HepG2 (cell line): ENCODE results near the gene CAPN9. TPM values are rescaled to one million over a fixed set of nuclear protein-coding genes. Genes with fewer than 3 reads are reported as not detected.
A peak's percentile ranks its signal among the peaks of the same experiment; 100 is the strongest.

Source experiments
- ATAC-seq: fragments of 200-7000 bp; cut with Tn5 transposase; 3 replicates; pipeline ENCODE4 v1.9.1; 2020; ENCODE audit warnings: mild to moderate bottlenecking, moderate library complexity
- BruUV-seq: library from RNA; stranded (reverse); fragments of 400-500 nt; replicated peaks from 2 replicates; lab custom pipeline; 2021; lab: Mats Ljungman, UMichigan
- CTCF ChIA-PET: fragments of 300-600 bp; formaldehyde crosslinking; extraction: SDS; loops from one replicate; lab custom pipeline; 2021; ENCODE audit warnings: low total read pairs, inconsistent platforms, low intra/inter-chr PET ratio; lab: Yijun Ruan, JAX
- POLR2A ChIA-PET: fragments of 350-600 bp; sonication (Branson Sonifier 250); formaldehyde crosslinking; loops from one replicate; lab custom pipeline; 2020; ENCODE audit warnings: antibody characterized with exemption, inconsistent platforms; lab: Yijun Ruan, JAX
- DNase-seq: peaks from one replicate; pipeline ENCODE4 v3.0.0-alpha.2; 2015; ENCODE audit warnings: low spot score
- FAIRE-seq: peaks from 3 replicates; lab custom pipeline; 2011; peaks lifted over from hg19 to GRCh38; lab: Jason Lieb, UNC
- H2AFZ ChIP-seq: one replicate; pipeline ENCODE4 v1.6.1; 2011; ENCODE audit warnings: low read length, inconsistent platforms
- H3K27ac ChIP-seq: fragments of 300-600 bp; 3 replicates; pipeline ENCODE4 v1.8.0; 2011; ENCODE audit warnings: mixed run types, mild to moderate bottlenecking, mixed read lengths, low read length, inconsistent platforms; ENCODE audit not compliant: insufficient read depth; ENCODE audit errors: extremely low read length
- H3K27me3 ChIP-seq, 2 experiments: fragments of 200-600 bp in 1 of 2; 2 replicates in 1 of 2; 3 replicates in 1 of 2; pipeline versions ENCODE4 v1.6.0 to v1.8.0; 2011; ENCODE audit warnings: low read length in 2 of 2, mild to moderate bottlenecking in 2 of 2, moderate library complexity in 2 of 2, inconsistent platforms in 1 of 2; ENCODE audit not compliant: insufficient read depth in 2 of 2, control insufficient read depth in 1 of 2
- H3K36me3 ChIP-seq, 2 experiments: fragments of 200-600 bp in 1 of 2; replicated peaks in 1 of 2; 2 replicates in 1 of 2; 3 replicates in 1 of 2; pipeline versions ENCODE4 v1.5.1 to v1.8.0; 2011; ENCODE audit warnings: low read length in 2 of 2, inconsistent platforms in 1 of 2; ENCODE audit not compliant: insufficient read depth in 2 of 2, control insufficient read depth in 1 of 2
- H3K4me1 ChIP-seq: 2 replicates; pipeline ENCODE4 v1.5.1; 2012; ENCODE audit warnings: low read length, inconsistent platforms; ENCODE audit not compliant: insufficient read depth
- H3K4me2 ChIP-seq: 2 replicates; pipeline ENCODE4 v1.6.0; 2011; ENCODE audit warnings: low read depth, low read length, inconsistent platforms
- H3K4me3 ChIP-seq, 3 experiments: fragments of 200-600 bp in 1 of 3; sonication (generic), shearing (Covaris generic) in 1 of 3; replicated peaks in 1 of 3; 2 replicates each; pipeline ENCODE4 v1.5.1; 2011 to 2016; ENCODE audit warnings: low read length in 3 of 3, inconsistent platforms in 2 of 3, low read depth in 2 of 3, mild to moderate bottlenecking in 2 of 3, control low read depth in 1 of 3, mixed read lengths in 1 of 3; ENCODE audit not compliant: insufficient read depth in 1 of 3
- H3K79me2 ChIP-seq: one replicate; pipeline ENCODE4 v1.6.1; 2011; ENCODE audit warnings: low read length, inconsistent platforms; ENCODE audit not compliant: insufficient read depth
- H3K9ac ChIP-seq: 2 replicates; pipeline ENCODE4 v1.6.0; 2011; ENCODE audit warnings: mild to moderate bottlenecking, low read depth, low read length, inconsistent platforms; ENCODE audit not compliant: insufficient read depth
- H3K9me3 ChIP-seq: 2 replicates; pipeline ENCODE4 v1.5.1; 2012; ENCODE audit warnings: mild to moderate bottlenecking, low read length
- H4K20me1 ChIP-seq: 2 replicates; pipeline ENCODE4 v1.6.0; 2011; ENCODE audit warnings: inconsistent platforms, mild to moderate bottlenecking, low read length, moderate library complexity; ENCODE audit not compliant: insufficient read depth
- AGO2 ChIP-seq: fragments of 200-400 bp; formaldehyde crosslinking; optimal IDR thresholded peaks from 2 replicates; pipeline ENCODE3; 2017; ENCODE audit warnings: mild to moderate bottlenecking, low read depth, low read length, moderate library complexity
- ELK4 ChIP-seq: sonication (generic); formaldehyde crosslinking; IDR thresholded peaks from 2 replicates; pipeline ENCODE4 v1.9.0; 2021; ENCODE audit warnings: missing genetic modification reagents, borderline replicate concordance
- GMEB2 ChIP-seq: IDR thresholded peaks from 2 replicates; pipeline ENCODE4 v1.6.1; 2016; ENCODE audit warnings: missing biosample characterization, missing genetic modification reagents, low read depth
- HMG20A ChIP-seq: IDR thresholded peaks from 2 replicates; pipeline ENCODE4 v1.6.1; 2016; ENCODE audit warnings: borderline replicate concordance
- MAZ ChIP-seq, 2 experiments: sonication (generic) in 1 of 2; formaldehyde crosslinking in 1 of 2; IDR thresholded peaks; 2 replicates each; pipeline versions ENCODE4 v1.5.0 to v1.6.1; 2012 to 2020; ENCODE audit warnings: low read depth in 2 of 2, mild to moderate bottlenecking in 2 of 2, borderline replicate concordance in 1 of 2, improper control_type of control experiment in 1 of 2, low read length in 1 of 2, missing genetic modification reagents in 1 of 2, moderate library complexity in 1 of 2
- NFE2L1 ChIP-seq: sonication (generic); formaldehyde crosslinking; IDR thresholded peaks from 2 replicates; pipeline ENCODE4 v1.4.0; 2020; ENCODE audit warnings: missing genetic modification reagents, mild to moderate bottlenecking, borderline replicate concordance
- NFYB ChIP-seq: sonication (generic); formaldehyde crosslinking; IDR thresholded peaks from 2 replicates; pipeline ENCODE4 v1.4.0; 2020; ENCODE audit warnings: missing genetic modification reagents
- SSRP1 ChIP-seq: IDR thresholded peaks from 2 replicates; pipeline ENCODE4 v1.6.1; 2016; ENCODE audit warnings: control low read depth
- TBX2 ChIP-seq: sonication (generic); formaldehyde crosslinking; IDR thresholded peaks from 2 replicates; pipeline ENCODE4 v1.5.0; 2020; ENCODE audit warnings: missing genetic modification reagents, mild to moderate bottlenecking, borderline replicate concordance
- TOE1 ChIP-seq: sonication (generic); formaldehyde crosslinking; IDR thresholded peaks from 2 replicates; pipeline ENCODE4 v1.4.0; 2020; ENCODE audit warnings: mild to moderate bottlenecking, missing genetic modification reagents
- TRAFD1 ChIP-seq: sonication (generic); formaldehyde crosslinking; IDR thresholded peaks from 2 replicates; pipeline ENCODE4 v1.5.1; 2020; ENCODE audit warnings: missing genetic modification reagents, mild to moderate bottlenecking, borderline replicate concordance
- TSC22D2 ChIP-seq: sonication (generic); formaldehyde crosslinking; IDR thresholded peaks from 2 replicates; pipeline ENCODE4 v1.5.1; 2020; ENCODE audit warnings: missing genetic modification reagents, mild to moderate bottlenecking, borderline replicate concordance
- ZNF350 ChIP-seq: sonication (generic); formaldehyde crosslinking; IDR thresholded peaks from 2 replicates; pipeline ENCODE4 v1.4.0; 2020; ENCODE audit warnings: mild to moderate bottlenecking, low read depth, missing genetic modification reagents, borderline replicate concordance
- ZNF687 ChIP-seq: sonication (generic); formaldehyde crosslinking; IDR thresholded peaks from 2 replicates; pipeline ENCODE4 v1.5.1; 2020; ENCODE audit warnings: mild to moderate bottlenecking, missing genetic modification reagents, moderate library complexity
- ZSCAN31 ChIP-seq: sonication (generic); formaldehyde crosslinking; IDR thresholded peaks from 2 replicates; pipeline ENCODE4 v1.5.0; 2020; ENCODE audit warnings: low read depth, mild to moderate bottlenecking, missing genetic modification reagents
- WGBS: methylation state at CpG from one replicate; pipeline ENCODE4 v1.1.6; 2017; ENCODE audit warnings: low lambda C conversion rate; 5-methylcytosine and 5-hydroxymethylcytosine counted together
- in situ Hi-C: cut with HindIII; loops from 2 replicates; pipeline ENCODE4 v1.10.0; 2017; ENCODE audit warnings: low pct_unique_long_range_greater_than_20kb; ENCODE audit not compliant: extremely low pct_ligation_motif_present
- intact Hi-C: fragments of 100-400 bp; cut with micrococcal nuclease; formaldehyde crosslinking; loops from one replicate; pipeline ENCODE4 v1.10.0; 2022; ENCODE audit not compliant: unreplicated experiment
- polyA plus RNA-seq, 8 experiments: library from polyadenylated mRNA; depleted of rRNA in 3 of 8; stranded (reverse) in 7 of 8; unstranded in 1 of 8; fragments of >200 nt; fragmentation: Illumina TruSeq in 4 of 8; extraction: Trizol in 4 of 8; gene quantifications; 2 replicates each; pipeline versions ENCODE4 v1.2.1 to v1.2.3, GENCODE V29; 2011 to 2016; ENCODE audit warnings: low read depth in 4 of 8, missing spikeins in 1 of 8, mixed read lengths in 1 of 8; ENCODE audit not compliant: insufficient read depth in 1 of 8
- total RNA-seq, 5 experiments: library from RNA; depleted of rRNA; stranded (reverse); fragments of >200 nt; fragmentation: Illumina TruSeq; extraction: Trizol; gene quantifications; 2 replicates each; pipeline ENCODE4 v1.2.3, GENCODE V29; 2016; ENCODE audit warnings: low read depth in 1 of 5

Gene CAPN9
- total and polyA plus RNA-seq, 2 of the 13 experiments (the other 11 are each of a cell fraction or from before 2014, with no cell fraction given): 0.04 to 0.31 TPM

- ChIA-PET POLR2A (interaction anchor here (1.3 to 7.9 kb wide), 6 partner anchors 19 to 69 kb away, joined by 3 to 110 read pairs (median 21); partner anchors contain the start of gene COG2), CTCF (no interaction called here)
- H3K4me2 ChIP-seq: peak overlapping the region; percentile 97
- peak overlapping the region; percentile 83 to 92 (median 90) for H3K4me3 ChIP-seq
- intact Hi-C loops: loop anchor here (5.0 to 10.0 kb wide), 2 partner anchors 42 to 264 kb away; partner anchors contain the start of genes ARV1 and TTC13
- BruUV-seq: no TSS peak
- peaks cover 81% of the 10 kb centered on the region for H3K4me1 ChIP-seq
- 71% methylated on average over 3 of the region's 8 CpGs for WGBS
- FAIRE-seq: no peak
- peaks cover 78% of the 10 kb centered on the region for H4K20me1 ChIP-seq
- in situ Hi-C loops: no loop called here
- peaks cover 0 to 2% of the 10 kb centered on the region in 2 experiments; a peak in 1 of 5 replicates for H3K27me3 ChIP-seq
- H3K79me2 ChIP-seq: peaks cover 83% of the 10 kb centered on the region
- H3K27ac ChIP-seq: peak overlapping the region; percentile 93
- H2AFZ ChIP-seq: no peak overlapping the region
- ATAC-seq: no peak
- DNase-seq: no peak
- H3K9me3 ChIP-seq: no peaks in the 10 kb centered on the region
- H3K9ac ChIP-seq: peak overlapping the region; percentile 91
- peaks cover 23 to 45% of the 10 kb centered on the region in 2 experiments for H3K36me3 ChIP-seq
- TF ChIP-seq ELK4 (CRISPR knock-in tag): no peak
- TF ChIP-seq ZNF350 (CRISPR knock-in tag): 0 out of 2 replicates have a peak, but pooled peaks have one; percentile 12
- TF ChIP-seq HMG20A (CRISPR knock-in tag): no peak
- TF ChIP-seq SSRP1 (CRISPR knock-in tag): 0 out of 2 replicates have a peak, but pooled peaks have one; percentile 8
- TF ChIP-seq AGO2: peak; percentile 57
- TF ChIP-seq ZNF687: peak; percentile 10
- no peak for TF ChIP-seq GMEB2 (CRISPR knock-in tag)
- no peak for TF ChIP-seq NFE2L1 (CRISPR knock-in tag)
- TF ChIP-seq TOE1 (CRISPR knock-in tag): no peak
- TF ChIP-seq MAZ (IDR thresholded peaks at IDR 0.05; ENCODE audit: borderline replicate concordance, low read depth, low read length): no peak
- 0 out of 2 replicates have a peak, but pooled peaks have one; percentile 24 for TF ChIP-seq MAZ (CRISPR knock-in tag; IDR thresholded peaks at IDR 0.05; ENCODE audit: low read depth)
- 0 out of 2 replicates have a peak, but pooled peaks have one; percentile 12 for TF ChIP-seq TSC22D2 (CRISPR knock-in tag)
- TF ChIP-seq NFYB (CRISPR knock-in tag): no peak
- TF ChIP-seq ZSCAN31 (CRISPR knock-in tag): 0 out of 2 replicates have a peak, but pooled peaks have one; percentile 11
- no peak for TF ChIP-seq TRAFD1 (CRISPR knock-in tag)
- TF ChIP-seq TBX2 (CRISPR knock-in tag): 0 out of 2 replicates have a peak, but pooled peaks have one; percentile 19
These were observed 36.7 kb upstream of the CAPN9 start for GRCh38 chr1:230710543-230710904.
